A673 (cell line): ENCODE measurements around the gene STEAP3. TPM values are rescaled to one million over a fixed set of nuclear protein-coding genes. Genes with fewer than 3 reads are reported as not detected.

Source experiments
- BruUV-seq: library from RNA; stranded (reverse); fragments of 400-500 nt; replicated peaks from 2 replicates; lab custom pipeline; 2021; lab: Mats Ljungman, UMichigan
- CTCF ChIA-PET: fragments of 300-600 bp; sonication (Branson Sonifier 250); formaldehyde crosslinking; loops from one replicate; lab custom pipeline; 2022; ENCODE audit warnings: antibody characterized with exemption; lab: Charles Lee
- POLR2A ChIA-PET: fragments of 300-600 bp; sonication (Branson Sonifier 250); formaldehyde crosslinking; loops from one replicate; lab custom pipeline; 2022; ENCODE audit warnings: antibody characterized with exemption; ENCODE audit not compliant: low non-redundant PET; lab: Charles Lee
- DNase-seq: peaks from one replicate; pipeline ENCODE4 v3.0.0-alpha.2; 2015; ENCODE audit warnings: low spot score
- H3K27ac ChIP-seq: fragments of 200-600 bp; sonication (generic); 2 replicates; pipeline ENCODE4 v1.5.1; 2016; ENCODE audit warnings: mixed run types, low read depth, mild to moderate bottlenecking, mixed read lengths, antibody characterized with exemption, low read length; ENCODE audit not compliant: poor library complexity, severe bottlenecking
- H3K27me3 ChIP-seq: fragments of 200-600 bp; sonication (generic); replicated peaks from 2 replicates; pipeline ENCODE4 v1.6.1; 2017; ENCODE audit warnings: mixed run types, low read depth, mild to moderate bottlenecking, mixed read lengths, antibody characterized with exemption, low read length; ENCODE audit not compliant: insufficient read depth, poor library complexity
- H3K36me3 ChIP-seq: fragments of 200-600 bp; sonication (generic); 2 replicates; pipeline ENCODE4 v1.6.1; 2016; ENCODE audit warnings: mixed run types, mild to moderate bottlenecking, mixed read lengths, antibody characterized with exemption, low read length; ENCODE audit not compliant: insufficient read depth, poor library complexity, severe bottlenecking
- H3K4me1 ChIP-seq: fragments of 200-600 bp; sonication (generic); 2 replicates; pipeline ENCODE4 v1.6.1; 2017; ENCODE audit warnings: mixed run types, mild to moderate bottlenecking, mixed read lengths, antibody characterized with exemption, low read length; ENCODE audit not compliant: insufficient read depth, poor library complexity, severe bottlenecking
- H3K4me3 ChIP-seq: fragments of 200-600 bp; sonication (generic); 2 replicates; pipeline ENCODE4 v1.5.1; 2016; ENCODE audit warnings: low read depth, mixed run types, mild to moderate bottlenecking, mixed read lengths, low read length; ENCODE audit not compliant: poor library complexity, severe bottlenecking
- H3K9me3 ChIP-seq: fragments of 200-600 bp; sonication (generic); 2 replicates; pipeline ENCODE4 v1.6.1; 2016; ENCODE audit warnings: mixed run types, low read depth, mild to moderate bottlenecking, mixed read lengths, antibody characterized with exemption, low read length; ENCODE audit not compliant: poor library complexity, severe bottlenecking
- CTCF ChIP-seq: fragments of 300-800, 200-600 bp; sonication (generic); conservative IDR thresholded peaks from 2 replicates; pipeline ENCODE4 v1.5.1; 2017; ENCODE audit warnings: low read depth, mild to moderate bottlenecking, antibody characterized with exemption, low read length, moderate library complexity, mixed read lengths
- EZH2 ChIP-seq: fragments of 200-600 bp; sonication (generic); IDR thresholded peaks from 2 replicates; pipeline ENCODE4 v1.6.1; 2017; ENCODE audit warnings: borderline replicate concordance, low read depth, mild to moderate bottlenecking, mixed read lengths, antibody characterized with exemption, low read length; ENCODE audit not compliant: poor library complexity, severe bottlenecking
- intact Hi-C: fragments of 100-400 bp; cut with micrococcal nuclease; formaldehyde crosslinking; loops from one replicate; pipeline ENCODE4 v1.10.0; 2022; ENCODE audit not compliant: unreplicated experiment
- total RNA-seq: library from RNA; stranded (reverse); gene quantifications from 2 replicates; pipeline ENCODE4 v1.2.3, GENCODE V29; 2021

The STEAP3 gene
- total RNA-seq, 1 experiment from 2014 or later: 20.3 TPM

GRCh38 chr2:119178776-119179175, 44.9 kb upstream of the STEAP3 start:
- ChIA-PET CTCF (no interaction called here), POLR2A (no interaction called here)
- TF ChIP-seq CTCF (no peak), EZH2 (no peak)
- intact Hi-C loops: loop anchor here (5.0 kb wide), 1 partner anchor 296 kb away; no protein-coding TSS in a partner anchor
- Histone ChIP-seq H3K27me3 (no peaks in the 10 kb centered on the region), H3K4me1 (peaks cover 7% of the 10 kb centered on the region), H3K9me3 (no peaks in the 10 kb centered on the region), H3K27ac (no peak overlapping the region), H3K36me3 (no peaks in the 10 kb centered on the region), H3K4me3 (no peak overlapping the region)
- DNase-seq: no peak
- BruUV-seq: no TSS peak

GRCh38 chr2:119179202-119179601, 44.4 kb upstream of the STEAP3 start:
- Histone ChIP-seq H3K4me3 (no peak overlapping the region), H3K9me3 (no peaks in the 10 kb centered on the region), H3K27ac (no peak overlapping the region), H3K27me3 (no peaks in the 10 kb centered on the region), H3K4me1 (peaks cover 7% of the 10 kb centered on the region), H3K36me3 (no peaks in the 10 kb centered on the region)
- TF ChIP-seq CTCF (no peak), EZH2 (no peak)
- ChIA-PET POLR2A (no interaction called here), CTCF (no interaction called here)
- intact Hi-C loops: loop anchor here (5.0 kb wide), 1 partner anchor 297 kb away; no protein-coding TSS in a partner anchor
- no TSS peak for BruUV-seq
- no peak for DNase-seq

GRCh38 chr2:119179991-119180390, 43.6 kb upstream of the STEAP3 start:
- H3K9me3 ChIP-seq: no peaks in the 10 kb centered on the region
- CTCF ChIA-PET: no interaction called here
- DNase-seq: no peak
- POLR2A ChIA-PET: no interaction called here
- no peaks in the 10 kb centered on the region for H3K27me3 ChIP-seq
- H3K4me3 ChIP-seq: no peak overlapping the region
- no TSS peak for BruUV-seq
- no peaks in the 10 kb centered on the region for H3K36me3 ChIP-seq
- peaks cover 7% of the 10 kb centered on the region for H3K4me1 ChIP-seq
- intact Hi-C loops: loop anchor here (5.0 kb wide), 1 partner anchor 298 kb away; no protein-coding TSS in a partner anchor
- no peak overlapping the region for H3K27ac ChIP-seq
- TF ChIP-seq CTCF (no peak), EZH2 (no peak)
